GM13977 (cell line): ENCODE results near the gene RNF26.
A peak's percentile ranks its signal among the peaks of the same experiment; 100 is the strongest.

Source experiments
- DNase-seq: peaks from one replicate; pipeline ENCODE4 v3.0.0; 2012; ENCODE audit warnings: low spot score
- in situ Hi-C: fragments of 300-500 bp; cut with MboI; formaldehyde crosslinking; loops from one replicate; pipeline ENCODE4 v1.12.0; 2022; ENCODE audit warnings: low sequenced_read_pairs, low pct_unique_long_range_greater_than_20kb, mixed read lengths, inconsistent platforms; ENCODE audit not compliant: unreplicated experiment
- TF ChIP-seq, protein P1 (sequence below): IDR thresholded peaks from 2 replicates; pipeline ENCODE4 v1.5.1; 2012; ENCODE audit warnings: mild to moderate bottlenecking, control low read depth; ENCODE audit not compliant: insufficient read depth; ENCODE audit errors: extremely low read depth, missing control alignments

Gene RNF26

DNA sequence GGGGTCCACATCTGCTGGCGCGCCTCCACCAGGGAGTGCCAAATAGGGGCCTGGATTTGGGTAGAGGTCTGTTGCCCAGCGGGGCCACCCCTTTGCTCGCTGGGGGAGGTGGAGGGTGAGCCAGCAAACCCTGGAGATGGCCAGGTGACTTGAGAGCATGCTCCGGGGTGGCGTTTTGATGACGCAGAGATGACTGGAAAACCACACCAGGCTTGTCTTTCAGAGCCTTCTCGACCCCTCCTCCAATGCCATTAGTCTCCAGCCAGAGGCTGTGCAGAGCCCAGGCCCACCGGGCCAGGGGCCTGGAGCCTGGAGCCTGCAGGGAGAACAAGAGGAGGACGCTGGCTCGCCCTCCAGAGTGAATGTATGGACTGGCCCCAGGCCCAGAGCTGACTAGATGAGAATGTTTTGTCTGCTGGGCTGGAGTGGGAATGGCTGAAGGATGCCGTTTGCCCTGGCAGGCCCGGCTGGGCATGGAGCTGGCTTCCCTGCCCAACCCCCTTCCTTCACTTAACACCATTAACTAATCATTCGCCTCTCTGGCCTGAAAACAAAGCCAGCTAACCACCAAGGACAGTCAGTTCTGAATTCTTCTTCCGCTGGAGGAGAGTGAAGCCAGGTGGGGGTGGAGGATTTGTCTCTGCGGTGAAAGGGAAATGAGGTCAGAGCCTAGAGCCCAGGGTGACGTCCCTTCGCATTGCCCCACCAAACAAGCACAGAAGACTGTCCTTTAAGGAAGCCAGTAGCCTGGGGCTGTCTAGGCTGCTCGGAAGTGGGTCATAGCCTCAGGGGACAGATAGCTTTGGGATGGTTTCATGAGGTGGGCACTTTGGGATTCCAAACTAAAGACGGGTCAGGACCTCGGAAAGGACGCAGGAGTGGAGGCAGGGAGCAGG, 15.8 kb upstream of the RNF26 start:
- in situ Hi-C loops = no loop called here
- DNase-seq = peak; percentile 66
- TF ChIP-seq, protein P1, sequence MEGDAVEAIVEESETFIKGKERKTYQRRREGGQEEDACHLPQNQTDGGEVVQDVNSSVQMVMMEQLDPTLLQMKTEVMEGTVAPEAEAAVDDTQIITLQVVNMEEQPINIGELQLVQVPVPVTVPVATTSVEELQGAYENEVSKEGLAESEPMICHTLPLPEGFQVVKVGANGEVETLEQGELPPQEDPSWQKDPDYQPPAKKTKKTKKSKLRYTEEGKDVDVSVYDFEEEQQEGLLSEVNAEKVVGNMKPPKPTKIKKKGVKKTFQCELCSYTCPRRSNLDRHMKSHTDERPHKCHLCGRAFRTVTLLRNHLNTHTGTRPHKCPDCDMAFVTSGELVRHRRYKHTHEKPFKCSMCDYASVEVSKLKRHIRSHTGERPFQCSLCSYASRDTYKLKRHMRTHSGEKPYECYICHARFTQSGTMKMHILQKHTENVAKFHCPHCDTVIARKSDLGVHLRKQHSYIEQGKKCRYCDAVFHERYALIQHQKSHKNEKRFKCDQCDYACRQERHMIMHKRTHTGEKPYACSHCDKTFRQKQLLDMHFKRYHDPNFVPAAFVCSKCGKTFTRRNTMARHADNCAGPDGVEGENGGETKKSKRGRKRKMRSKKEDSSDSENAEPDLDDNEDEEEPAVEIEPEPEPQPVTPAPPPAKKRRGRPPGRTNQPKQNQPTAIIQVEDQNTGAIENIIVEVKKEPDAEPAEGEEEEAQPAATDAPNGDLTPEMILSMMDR = no peak

DNA sequence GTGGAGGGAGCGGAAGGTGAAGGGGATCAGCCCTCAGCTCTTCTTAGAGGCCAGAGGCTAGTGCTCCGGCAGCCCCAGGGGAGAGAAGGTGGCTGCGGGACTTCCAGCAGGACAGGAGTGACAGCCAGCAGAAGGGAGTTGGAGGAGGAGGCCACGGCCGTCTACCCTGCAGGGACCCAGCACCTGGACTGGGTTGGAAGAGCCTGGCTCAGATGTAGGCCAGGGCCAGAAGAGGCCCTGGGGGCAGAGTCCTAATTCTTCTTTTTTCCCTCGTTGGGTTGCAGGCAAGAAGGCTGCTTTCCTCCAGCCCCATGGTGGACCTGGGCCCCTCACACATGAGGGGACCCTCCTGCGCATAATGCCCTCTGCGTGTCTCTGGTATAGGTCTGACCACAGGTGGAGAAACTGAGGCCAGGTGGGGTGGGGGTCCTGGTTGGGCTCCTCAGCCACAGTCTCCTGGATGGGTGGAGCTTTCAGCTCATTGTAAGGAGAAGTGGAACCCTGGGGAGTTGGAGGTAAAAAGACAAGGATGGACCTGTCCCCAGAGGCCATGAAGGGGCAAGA, 15.1 kb upstream of the RNF26 start:
- in situ Hi-C loops = no loop called here
- TF ChIP-seq, protein P1 = no peak
- no peak for DNase-seq

DNA sequence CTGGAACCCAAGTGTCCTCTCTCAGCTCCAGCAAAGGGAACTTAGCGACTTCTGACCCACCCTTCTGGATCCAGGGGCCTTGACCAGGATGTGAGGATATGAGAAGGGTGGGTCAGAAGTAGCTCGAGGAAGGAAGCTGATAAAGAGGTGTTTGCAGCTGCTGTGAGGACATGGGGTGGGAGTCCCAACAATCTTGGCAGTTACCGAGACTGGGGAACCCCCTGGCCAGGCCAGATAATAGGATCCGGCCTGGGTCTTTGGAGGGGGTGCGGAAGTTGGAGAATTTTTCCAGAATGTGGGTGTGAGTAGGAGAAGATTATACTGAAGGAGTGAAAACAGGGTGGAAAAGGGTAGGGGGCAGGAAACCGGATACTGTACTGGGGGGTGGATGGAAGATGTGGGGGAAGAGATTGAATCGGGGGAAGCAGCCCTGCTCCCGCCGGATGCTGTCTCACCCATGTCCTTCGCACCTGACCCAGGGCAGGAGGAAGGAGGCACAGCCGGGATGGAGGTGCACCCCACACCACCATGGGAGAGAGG, 14.6 kb upstream of the RNF26 start:
- in situ Hi-C loops = no loop called here
- TF ChIP-seq, protein P1 = no peak
- DNase-seq = peak; percentile 41

DNA sequence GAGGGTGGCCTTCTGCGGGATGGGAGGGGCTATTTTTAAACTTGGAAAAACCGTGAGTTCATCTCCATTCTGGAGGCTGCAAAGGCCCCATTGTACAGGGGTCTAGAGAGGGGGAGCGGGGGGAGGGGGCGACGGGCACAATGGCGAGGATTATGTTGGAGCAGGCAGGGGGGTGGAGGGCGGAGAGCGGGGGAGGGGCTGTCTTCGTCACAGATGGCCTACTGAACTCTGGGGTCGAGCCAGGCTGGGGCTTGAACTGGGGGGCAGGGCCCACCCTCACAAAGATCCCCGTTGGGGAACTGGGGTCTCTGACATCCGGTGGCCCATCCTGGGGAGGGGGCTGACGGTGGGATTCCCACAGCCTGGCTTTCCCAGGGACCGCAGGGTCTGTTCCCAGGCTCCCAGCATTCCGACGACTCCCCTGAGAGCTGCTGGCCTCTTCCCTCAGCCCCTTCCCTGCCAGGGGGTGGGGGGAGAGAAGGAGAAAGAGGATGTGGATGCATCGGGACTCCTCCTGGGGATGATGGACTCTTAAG, 14.0 kb upstream of the RNF26 start:
- in situ Hi-C loops = no loop called here
- peak; percentile 27 for DNase-seq
- TF ChIP-seq, protein P1 = no peak

DNA sequence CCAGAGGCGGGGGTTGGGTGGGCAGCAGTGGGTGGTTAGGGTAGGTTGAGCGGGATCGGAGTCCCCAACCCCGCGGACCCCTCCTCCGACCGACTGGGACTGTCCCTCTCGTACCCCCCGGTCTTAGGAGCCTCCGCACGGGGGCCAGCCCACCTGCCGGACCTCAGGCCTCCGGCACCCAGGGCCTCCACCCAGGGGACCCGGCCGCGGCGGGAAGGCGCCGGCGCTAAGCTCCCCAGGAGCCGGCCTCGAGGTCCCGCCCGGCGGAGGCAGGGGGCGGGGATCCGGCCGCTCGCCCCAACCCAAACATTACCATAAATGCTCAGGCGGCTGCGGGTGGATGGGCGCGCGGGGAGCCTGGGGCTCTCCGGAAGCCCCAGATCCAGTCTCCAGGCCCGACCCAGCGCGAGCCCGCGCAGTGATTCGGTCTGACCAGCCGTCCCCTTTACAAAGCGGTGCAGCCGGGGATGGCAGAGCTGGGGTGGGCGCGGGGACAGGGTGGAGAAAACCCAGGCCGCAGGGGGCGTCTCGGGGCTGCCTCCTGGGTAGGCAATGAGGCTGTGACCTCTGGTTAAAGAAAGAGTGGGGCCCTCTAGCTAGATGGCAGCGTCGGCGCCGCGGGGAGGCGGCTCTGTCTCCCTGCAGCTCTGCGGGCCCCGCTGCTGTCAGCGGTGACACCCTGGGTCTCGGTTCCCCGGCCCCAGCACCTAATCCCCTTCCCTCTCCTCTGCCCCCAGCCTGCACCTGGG, 13.4 kb upstream of the RNF26 start:
- peak; percentile 91 for DNase-seq
- TF ChIP-seq, protein P1 = peak; percentile 23
- in situ Hi-C loops = no loop called here

DNA sequence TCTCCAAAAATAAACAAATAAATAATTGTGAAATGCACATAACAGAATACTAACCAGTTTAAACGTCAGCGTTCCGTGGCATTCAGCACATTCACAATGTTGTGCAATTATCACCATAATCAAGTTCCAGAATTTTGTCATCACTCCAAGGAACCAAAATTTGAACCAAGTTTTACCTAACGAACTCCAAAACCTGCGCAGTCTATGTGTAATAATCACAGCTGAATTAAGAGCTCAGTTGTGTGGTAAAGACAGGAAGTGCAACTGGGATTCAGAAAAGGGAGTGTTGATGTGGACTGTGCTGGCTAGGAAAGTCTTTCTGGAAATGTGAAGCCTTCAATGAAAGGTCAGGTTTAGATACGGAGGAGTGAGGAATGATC, 12.0 kb upstream of the RNF26 start:
- no peak for DNase-seq
- TF ChIP-seq, protein P1 = no peak
- in situ Hi-C loops = no loop called here
